ENCODE measurements around the gene CENPM.

CENPM gene

GRCh38 chr22:41946629-41947423 is at the start of gene CENPM:
CENPM (minus strand) TSS chr22:41947152; CDS start chr22:41947076, 76 bp downstream.
- DNase-seq (ENCODE audit: low read depth): peak; percentile 75

- no peak for DNase-seq (ENCODE audit: low read depth)
These were observed 48.3 kb upstream of the CENPM start for GRCh38 chr22:41995211-41995610.

GRCh38 chr22:41992496-41992895 is 45.5 kb upstream of the CENPM start:
- DNase-seq (ENCODE audit: low read depth): no peak

DNA sequence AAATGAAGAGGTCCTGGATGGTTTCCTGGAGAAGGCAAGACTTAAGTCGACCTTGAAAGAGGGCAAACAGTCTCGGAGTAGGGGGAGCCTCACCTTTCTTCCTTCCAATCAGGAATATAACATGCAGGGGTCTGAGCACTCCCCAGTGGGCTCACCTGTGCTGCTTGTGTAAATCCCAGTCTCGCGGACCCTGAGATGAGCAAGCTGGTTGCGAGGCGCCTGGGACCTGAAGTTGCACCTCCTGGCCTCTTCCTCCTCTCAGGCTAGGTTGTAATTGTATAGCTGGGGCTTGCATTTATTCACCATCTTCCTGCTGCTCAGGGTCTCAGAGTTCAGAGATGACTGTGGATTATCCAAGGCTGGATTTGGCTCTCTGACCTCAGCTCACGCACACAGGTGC is 44.2 kb upstream of the CENPM start:
- no peak for DNase-seq (ENCODE audit: low read depth)

GRCh38 chr22:41989246-41989645 is 42.3 kb upstream of the CENPM start:
- DNase-seq (ENCODE audit: low read depth): no peak

DNA sequence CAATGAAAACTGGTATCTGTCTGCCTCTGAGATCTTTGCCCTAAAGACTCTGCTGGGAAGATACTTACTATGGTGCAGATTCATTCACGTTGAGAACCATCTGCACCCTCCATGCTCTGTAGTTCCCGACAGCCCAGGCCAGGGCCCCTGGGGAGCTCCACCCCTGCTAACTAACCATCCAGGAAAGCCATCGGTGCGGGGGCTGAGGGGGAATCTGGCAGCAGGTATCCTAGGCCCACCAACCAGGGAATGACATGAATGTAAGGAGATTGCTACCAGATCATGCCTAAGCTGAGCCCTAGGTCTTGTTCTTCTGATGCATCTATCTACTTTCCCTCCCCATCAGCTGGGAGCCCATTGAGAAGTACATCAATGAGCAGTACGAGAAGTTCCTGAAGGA is 40.3 kb upstream of the CENPM start:
- DNase-seq (ENCODE audit: low read depth): no peak

DNA sequence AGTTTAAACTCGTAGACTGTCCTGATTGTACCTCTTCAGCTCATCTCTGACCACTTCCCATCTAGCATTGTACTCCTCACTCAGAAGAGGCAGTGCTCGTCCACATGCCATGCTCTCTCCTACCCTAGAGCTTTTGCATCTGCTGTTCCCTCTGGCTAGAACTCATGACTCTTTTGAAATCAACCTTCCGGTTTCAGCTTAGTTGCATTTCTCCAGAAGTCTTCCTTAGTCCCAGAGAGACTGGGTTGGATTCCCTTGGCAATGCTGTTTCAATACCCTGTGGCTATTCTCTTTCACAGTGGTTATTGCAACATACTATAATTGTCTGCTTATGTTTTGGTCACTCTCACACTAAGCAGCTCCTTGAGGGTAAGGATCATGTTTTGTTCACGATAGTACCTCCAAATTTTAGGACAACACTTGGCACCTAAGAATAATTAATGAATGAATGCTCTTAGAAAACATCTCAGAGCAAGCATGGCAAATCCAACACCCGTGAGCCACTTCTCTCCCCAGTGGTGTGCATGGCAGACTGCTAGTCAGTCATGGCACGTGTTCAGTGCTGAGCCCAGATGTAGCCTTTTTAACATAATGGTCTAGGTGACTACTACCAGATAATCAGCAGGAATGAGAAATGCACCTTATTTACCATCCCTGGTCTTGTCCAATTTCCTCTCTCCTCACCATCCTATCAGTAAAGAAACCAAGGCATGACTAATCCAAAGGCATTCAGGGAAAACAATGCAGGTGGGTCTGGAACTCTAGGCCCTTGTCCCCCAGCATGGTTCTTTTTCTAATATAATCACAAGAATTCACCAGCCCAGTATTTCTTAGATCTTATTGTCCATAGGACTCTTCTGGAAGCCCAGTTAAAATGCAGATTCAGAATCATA is 36.8 kb upstream of the CENPM start:
- no peak for DNase-seq (ENCODE audit: low read depth)

- DNase-seq (ENCODE audit: low read depth): no peak
These were observed 35.9 kb upstream of the CENPM start for GRCh38 chr22:41982865-41983264.

DNA sequence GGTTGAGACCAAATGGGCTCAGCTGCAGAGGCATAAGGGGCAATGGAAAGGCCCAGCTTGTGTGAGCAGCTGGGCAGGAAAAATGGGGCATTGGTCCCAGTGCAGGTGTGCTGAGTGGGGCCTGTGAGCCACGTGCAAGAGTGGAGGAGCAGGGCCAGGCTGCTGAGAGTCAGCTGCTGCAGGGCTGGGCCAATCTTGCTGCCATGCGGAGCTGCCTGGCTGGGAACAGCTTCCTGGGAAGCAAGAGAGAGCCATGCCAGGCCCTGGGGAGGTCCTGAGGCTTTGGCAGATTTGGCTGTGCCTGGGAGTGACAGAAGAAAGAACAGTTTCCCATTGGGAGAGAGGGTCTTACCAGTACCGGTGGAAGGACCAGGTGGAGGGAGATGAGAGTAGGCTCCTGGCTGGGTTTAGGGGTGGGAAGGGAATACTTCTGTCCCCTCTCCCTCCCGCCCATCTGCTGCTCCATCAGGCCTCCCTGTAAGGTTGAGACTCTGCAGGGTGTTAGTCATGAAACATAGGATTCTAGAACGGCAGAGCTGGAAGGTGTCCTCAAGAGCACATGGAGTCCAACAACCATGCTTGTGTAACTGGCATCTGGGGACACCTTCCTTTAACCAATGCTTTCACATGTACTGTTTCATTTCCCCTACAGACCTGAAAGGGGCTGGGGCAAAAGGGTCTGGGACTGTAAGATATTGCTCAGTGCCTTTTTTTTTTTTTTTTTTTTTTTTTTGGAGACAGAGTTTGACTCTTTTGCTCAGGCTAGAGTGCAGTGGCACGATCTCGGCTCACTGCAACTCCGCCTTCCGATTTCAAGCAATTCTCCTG is 32.7 kb upstream of the CENPM start:
- no peak for DNase-seq (ENCODE audit: low read depth)

DNA sequence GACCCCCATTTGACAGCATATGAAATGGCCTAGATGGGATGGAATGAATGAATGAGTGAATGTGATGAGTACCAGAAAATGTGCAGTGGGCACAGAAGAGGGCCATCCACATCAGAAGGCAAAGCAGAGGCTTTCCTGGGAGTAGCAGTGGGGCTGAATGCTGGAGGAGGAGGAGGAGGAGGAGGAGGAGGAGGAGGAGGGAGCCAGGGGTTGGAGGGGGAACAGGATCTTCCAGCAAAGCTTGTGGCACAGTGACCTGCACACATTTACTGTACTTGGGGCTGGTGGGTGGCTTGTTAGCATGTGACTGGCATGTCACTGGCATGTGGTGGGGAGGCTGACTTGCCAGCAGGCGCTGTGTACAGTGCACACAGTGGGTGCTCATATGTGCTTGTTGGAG is 31.8 kb upstream of the CENPM start:
- no peak for DNase-seq (ENCODE audit: low read depth)

GRCh38 chr22:41976961-41977566 is 30.1 kb upstream of the CENPM start:
- DNase-seq (ENCODE audit: low read depth): no peak

DNA sequence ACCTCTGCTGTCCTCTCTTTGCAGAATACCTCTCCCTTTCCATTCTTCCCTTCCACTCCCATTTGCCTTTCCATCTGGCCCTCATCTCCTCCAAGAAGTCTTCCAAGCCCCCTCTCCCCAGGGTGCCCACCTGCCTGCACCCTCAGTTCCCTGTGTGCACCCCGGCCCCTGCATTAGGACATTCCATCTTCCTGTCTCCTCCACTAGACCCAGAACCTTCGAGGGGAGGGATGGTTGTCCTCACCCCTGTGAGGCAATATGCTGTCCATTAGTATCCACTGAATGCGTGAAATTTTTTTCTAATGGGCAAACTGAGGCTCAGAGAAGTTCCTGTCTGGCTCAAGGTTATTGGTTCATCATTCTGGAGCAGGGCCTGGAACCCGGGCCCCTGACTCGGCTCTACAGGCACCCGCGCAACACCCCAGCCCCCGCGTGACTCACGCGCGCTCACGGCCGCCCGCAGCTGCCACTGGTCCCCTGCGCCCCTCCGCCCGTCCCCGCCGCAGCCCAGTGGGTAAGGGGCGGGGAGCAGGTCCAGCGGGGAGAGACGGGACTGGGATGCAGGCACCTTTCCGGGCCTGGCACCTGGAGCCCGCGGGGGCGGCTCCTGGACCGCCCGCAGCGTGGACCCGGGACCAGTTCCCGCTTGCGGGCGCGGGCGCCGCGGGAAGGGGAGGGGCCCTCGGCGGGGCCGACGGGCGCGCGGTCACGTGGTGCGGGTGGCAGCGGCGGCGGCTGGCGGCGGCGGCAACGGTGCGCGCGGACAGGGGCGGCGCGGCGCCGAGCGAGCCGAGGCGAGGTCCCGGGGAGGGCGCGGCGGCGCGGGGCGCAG is 29.3 kb upstream of the CENPM start:
- DNase-seq (ENCODE audit: low read depth): no peak

DNA sequence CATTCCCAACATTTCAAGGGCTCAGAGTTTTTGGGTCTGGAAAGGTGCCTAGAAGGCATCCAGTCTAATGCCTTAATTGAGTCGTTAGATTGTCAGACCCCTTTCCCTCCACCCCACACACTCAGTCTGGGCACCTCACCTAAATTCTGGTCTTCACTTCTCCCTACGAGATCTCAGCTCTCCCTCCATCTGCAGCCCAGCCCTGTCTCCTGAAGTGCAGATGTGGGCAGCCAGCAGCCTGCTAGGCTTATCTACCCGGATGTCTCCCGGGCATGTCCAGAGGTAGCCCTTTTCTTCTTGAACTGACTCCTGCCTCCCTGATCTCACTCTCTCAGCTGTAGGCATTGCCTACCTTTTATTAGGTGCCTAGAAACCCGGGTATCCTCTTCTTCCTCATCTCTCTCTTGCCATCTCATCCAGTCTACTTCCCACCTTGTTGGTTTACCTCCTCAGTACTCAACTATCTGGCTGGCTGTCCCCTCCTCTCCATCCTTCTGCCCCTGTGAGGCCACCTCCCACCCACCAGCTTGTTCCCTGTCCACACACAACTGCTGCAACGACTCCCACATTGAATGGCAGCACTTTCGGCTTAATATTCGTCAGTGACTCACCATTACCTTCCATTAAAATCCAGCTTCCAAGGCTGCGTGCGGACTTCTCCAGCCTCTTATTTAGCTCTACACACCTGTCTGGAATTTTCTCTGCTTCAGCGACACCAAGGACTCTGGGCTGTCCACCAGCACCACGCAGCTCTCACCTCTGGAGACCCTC is 28.5 kb upstream of the CENPM start:
- DNase-seq (ENCODE audit: low read depth): no peak

DNA sequence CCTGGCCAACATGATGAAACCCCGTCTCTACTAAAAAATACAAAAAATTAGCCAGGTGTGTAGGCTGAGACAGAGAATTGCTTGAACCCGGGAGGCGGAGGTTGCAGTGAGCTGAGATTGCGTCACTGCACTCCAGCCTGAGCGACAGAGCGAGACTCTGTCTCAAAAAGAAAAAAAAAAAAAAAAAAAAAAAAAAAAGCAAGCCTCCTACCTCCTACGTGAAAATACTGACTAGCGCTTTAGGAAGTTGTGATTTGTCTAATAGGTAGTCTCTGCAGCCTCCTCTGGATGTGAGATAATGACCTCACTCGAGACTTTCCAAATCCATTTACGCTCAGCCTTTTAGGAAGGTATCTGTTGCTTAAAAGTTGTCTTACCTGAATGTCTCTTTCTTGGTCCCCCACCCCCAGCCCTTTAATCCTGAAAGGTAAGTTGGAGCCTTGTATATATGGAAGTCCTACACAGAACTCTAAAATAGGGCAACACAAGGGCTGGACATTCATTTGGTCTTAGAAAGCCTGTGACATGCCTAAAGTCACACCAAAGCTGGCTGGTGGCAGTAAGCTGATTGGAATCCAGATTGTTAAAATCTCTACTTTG is 27.8 kb upstream of the CENPM start:
- no peak for DNase-seq (ENCODE audit: low read depth)

DNA sequence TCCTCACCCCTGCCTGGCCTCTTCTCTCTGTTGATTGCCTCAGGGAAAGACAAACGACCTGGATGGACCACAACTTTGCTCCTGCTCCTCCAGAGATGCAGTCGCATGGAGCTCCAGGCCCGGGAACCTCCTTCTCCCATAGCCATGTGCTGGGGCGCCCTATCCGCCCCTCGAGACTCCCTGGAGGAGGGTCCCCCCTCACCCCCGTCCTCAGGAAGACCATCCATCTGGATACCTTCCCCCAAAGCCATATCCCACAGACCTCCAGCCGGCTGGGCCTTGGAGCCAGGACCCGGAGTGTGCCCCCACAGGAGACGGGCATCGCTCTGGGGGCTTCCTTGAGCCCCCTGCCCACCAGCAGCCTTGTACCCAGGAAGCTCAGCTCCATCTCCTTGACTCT is 24.5 kb upstream of the CENPM start:
- no peak for DNase-seq (ENCODE audit: low read depth)

GRCh38 chr22:41970601-41971000 is 23.6 kb upstream of the CENPM start:
- DNase-seq (ENCODE audit: low read depth): no peak

DNA sequence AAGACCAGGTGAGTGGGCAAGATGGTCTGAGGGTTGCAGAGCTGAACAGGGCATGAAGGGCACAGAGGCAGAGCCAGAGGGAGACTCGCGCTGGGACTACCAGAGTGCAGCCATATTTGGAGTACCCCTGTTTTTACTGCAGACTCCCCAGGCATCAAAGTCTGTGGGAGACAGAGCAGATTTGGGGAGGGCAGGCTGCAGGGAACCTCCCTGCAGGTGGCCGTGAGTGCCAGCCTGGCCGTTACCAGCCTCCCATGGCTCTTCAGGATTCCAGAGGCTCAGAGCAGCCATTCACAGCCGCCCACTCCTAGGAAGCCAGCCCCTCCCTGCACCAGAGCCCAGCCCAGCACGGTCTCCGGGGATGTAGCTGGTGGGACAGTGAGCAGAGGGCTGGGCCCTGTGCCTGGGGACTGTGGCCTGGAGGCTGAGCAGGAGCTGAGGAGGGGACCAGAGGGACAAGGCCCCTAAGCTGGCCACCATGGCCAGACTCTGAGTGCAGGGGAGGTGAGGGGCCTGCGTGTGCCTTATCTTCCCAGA is 22.2 kb upstream of the CENPM start, which contains the start of gene SEPTIN3:
TSS of gene SEPTIN3 (plus strand) at position 334 of the 537 bp plus-strand sequence. CDS start 2,050 bp downstream, outside the sequence.
- DNase-seq (ENCODE audit: low read depth): no peak

DNA sequence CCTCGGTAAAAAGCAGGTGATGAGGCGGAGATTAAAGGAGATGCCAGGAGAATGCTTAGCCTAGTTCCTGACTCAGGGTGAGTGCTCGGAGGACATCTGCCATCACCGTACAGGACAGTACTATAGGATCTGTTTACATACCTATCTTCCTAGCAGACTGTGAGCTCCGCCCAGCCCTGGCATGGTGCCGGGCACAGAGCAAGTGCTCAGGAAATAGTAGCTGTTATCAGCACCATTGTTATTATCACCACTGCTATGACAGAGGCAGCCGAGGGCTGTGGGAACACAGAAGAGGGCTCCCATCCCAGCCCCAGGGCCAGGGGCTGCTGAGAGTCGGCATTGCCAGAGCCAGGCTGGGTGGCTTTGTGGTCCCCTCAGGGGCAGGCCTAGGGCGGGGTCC is 21.6 kb upstream of the CENPM start:
- DNase-seq (ENCODE audit: low read depth): no peak

- DNase-seq (ENCODE audit: low read depth): no peak
These were observed 19.8 kb upstream of the CENPM start for GRCh38 chr22:41966607-41967240.
